ENCODE results near the gene PRRC2C. TPM values are rescaled to one million over a fixed set of nuclear protein-coding genes. Genes with fewer than 3 reads are reported as not detected.
"Not testable (repeated sequence)": the region's sequence is repeated elsewhere in the genome, so short reads cannot be mapped to it uniquely, and the experiment has no call there.

The PRRC2C gene
- total and polyA plus RNA-seq, 3 donors from 2014 or later, result 67.0 to 128 (median 114) TPM

GRCh38 chr1:171610385-171610784 lies 125.1 kb downstream of the PRRC2C start:
- intact Hi-C loops (cut with DNase I; ENCODE audit: low total_unique reads), result no loop called here
- TF ChIP-seq POLR2A (IDR thresholded peaks at IDR 0.05), result no peak
- no peak for TF ChIP-seq CTCF (IDR thresholded peaks at IDR 0.05)
- DNase-seq, result no peak
- Histone ChIP-seq H3K27ac (no peak overlapping the region), H3K4me1 (no peaks in the 10 kb centered on the region), H3K36me3 (ENCODE audit: low read depth, missing control alignments) (no peaks in the 10 kb centered on the region), H3K9me3 (no peaks in the 10 kb centered on the region), H3K4me3 (no peak overlapping the region), H3K27me3 (no peaks in the 10 kb centered on the region)
- WGBS, 2 donors, result 85 to 94% methylated on average over 2 of the region's 2 CpGs

- no peak overlapping the region for H3K27ac ChIP-seq
- no peaks in the 10 kb centered on the region for H3K27me3 ChIP-seq
- DNase-seq, result no peak
- no peaks in the 10 kb centered on the region for H3K36me3 ChIP-seq (ENCODE audit: low read depth, missing control alignments)
- H3K4me3 ChIP-seq, result no peak overlapping the region
- TF ChIP-seq POLR2A (IDR thresholded peaks at IDR 0.05), result no peak
- TF ChIP-seq CTCF (IDR thresholded peaks at IDR 0.05), result no peak
- no peaks in the 10 kb centered on the region for H3K9me3 ChIP-seq
- WGBS, 2 donors, result 91 to 93% methylated on average over 2 of the region's 2 CpGs
- no peaks in the 10 kb centered on the region for H3K4me1 ChIP-seq
- intact Hi-C loops (cut with DNase I; ENCODE audit: low total_unique reads), result no loop called here
Observed at GRCh38 chr1:171611306-171611705, 126.0 kb downstream of the PRRC2C start.

- DNase-seq, result no peak
- Histone ChIP-seq H3K27ac (no peak overlapping the region), H3K27me3 (no peaks in the 10 kb centered on the region), H3K4me1 (no peaks in the 10 kb centered on the region), H3K9me3 (no peaks in the 10 kb centered on the region), H3K36me3 (ENCODE audit: low read depth, missing control alignments) (no peaks in the 10 kb centered on the region), H3K4me3 (no peak overlapping the region)
- 67 to 69% methylated on average over 1 of the region's 1 CpG for WGBS, 2 donors
- TF ChIP-seq POLR2A (IDR thresholded peaks at IDR 0.05) (no peak), CTCF (IDR thresholded peaks at IDR 0.05) (no peak)
- intact Hi-C loops (cut with DNase I; ENCODE audit: low total_unique reads), result no loop called here
Observed at GRCh38 chr1:171613282-171613681, 128.0 kb downstream of the PRRC2C start.

GRCh38 chr1:171615122-171615906 lies 130.0 kb downstream of the PRRC2C start:
- H3K9me3 ChIP-seq; H3K36me3 ChIP-seq (ENCODE audit: low read depth, missing control alignments); DNase-seq; intact Hi-C loops (cut with DNase I; ENCODE audit: low total_unique reads); H3K4me1 ChIP-seq; H3K27me3 ChIP-seq; H3K4me3 ChIP-seq; H3K27ac ChIP-seq: not testable (repeated sequence)
- WGBS, 2 donors, result 87 to 90% methylated on average over 11 to 14 of the region's 14 CpGs

GRCh38 chr1:171616586-171616985 lies 131.3 kb downstream of the PRRC2C start:
- TF ChIP-seq POLR2A (IDR thresholded peaks at IDR 0.05) (no peak), CTCF (IDR thresholded peaks at IDR 0.05) (no peak)
- 79 to 84% methylated on average over 2 of the region's 2 CpGs for WGBS, 2 donors
- Histone ChIP-seq H3K27me3 (no peaks in the 10 kb centered on the region), H3K27ac (no peak overlapping the region), H3K4me3 (no peak overlapping the region), H3K36me3 (ENCODE audit: low read depth, missing control alignments) (no peaks in the 10 kb centered on the region), H3K9me3 (no peaks in the 10 kb centered on the region), H3K4me1 (no peaks in the 10 kb centered on the region)
- intact Hi-C loops (cut with DNase I; ENCODE audit: low total_unique reads), result no loop called here
- DNase-seq, result no peak

Measured in testis (tissue), 3 donors.